Tibial artery (tissue), 4 donors: Measurements from ENCODE around the gene SLC12A3.

ENCODE experiments used
- DNase-seq, 2 donors: peaks; one replicate each; pipeline ENCODE4 v3.0.0-alpha.2; 2019
- H3K27ac ChIP-seq, 2 donors: fragments of 200-600 bp; sonication (generic) in 1 of 2; 1 replicate in 1 of 2; 2 replicates in 1 of 2; pipeline ENCODE4 v1.5.1; 2018 to 2019; ENCODE audit warnings: mild to moderate bottlenecking in 1 of 2
- H3K27me3 ChIP-seq, 2 donors: fragments of 200-600 bp; sonication (generic) in 1 of 2; one replicate each; pipeline versions ENCODE4 v1.5.1 to v1.6.0; 2016 to 2019
- H3K36me3 ChIP-seq, 3 donors: fragments of 200-600 bp; sonication (generic) in 2 of 3; one replicate each; pipeline ENCODE4 v1.5.1; 2016 to 2019; ENCODE audit warnings: mild to moderate bottlenecking in 2 of 3
- H3K4me1 ChIP-seq, 4 donors: fragments of 200-600 bp; sonication (generic) in 2 of 4; 1 replicate in 3 of 4; 2 replicates in 1 of 4; pipeline ENCODE4 v1.5.1; 2016 to 2019
- H3K4me3 ChIP-seq, 2 donors: fragments of 200-600 bp; sonication (generic) in 1 of 2; 1 replicate in 1 of 2; 2 replicates in 1 of 2; pipeline ENCODE4 v1.5.1; 2018 to 2019; ENCODE audit warnings: mild to moderate bottlenecking in 2 of 2
- H3K9me3 ChIP-seq, 3 donors: fragments of 200-600 bp; sonication (generic) in 1 of 3; one replicate each; pipeline ENCODE4 v1.5.1; 2016 to 2019
- intact Hi-C: fragments of 100-400 bp; cut with DNase I; formaldehyde crosslinking; loops from one replicate; pipeline ENCODE4 v1.15.0; 2023; ENCODE audit warnings: low total_unique reads
- TF ChIP-seq, protein P1 (sequence below), 2 experiments: fragments of 200-600 bp in 1 of 2; fragments of 450-650 bp in 1 of 2; IDR thresholded peaks; one replicate each; pipeline ENCODE4 v1.5.1; 2017 to 2019; ENCODE audit warnings: antibody characterized with exemption in 2 of 2, mild to moderate bottlenecking in 1 of 2, moderate library complexity in 1 of 2

Gene SLC12A3

DNA sequence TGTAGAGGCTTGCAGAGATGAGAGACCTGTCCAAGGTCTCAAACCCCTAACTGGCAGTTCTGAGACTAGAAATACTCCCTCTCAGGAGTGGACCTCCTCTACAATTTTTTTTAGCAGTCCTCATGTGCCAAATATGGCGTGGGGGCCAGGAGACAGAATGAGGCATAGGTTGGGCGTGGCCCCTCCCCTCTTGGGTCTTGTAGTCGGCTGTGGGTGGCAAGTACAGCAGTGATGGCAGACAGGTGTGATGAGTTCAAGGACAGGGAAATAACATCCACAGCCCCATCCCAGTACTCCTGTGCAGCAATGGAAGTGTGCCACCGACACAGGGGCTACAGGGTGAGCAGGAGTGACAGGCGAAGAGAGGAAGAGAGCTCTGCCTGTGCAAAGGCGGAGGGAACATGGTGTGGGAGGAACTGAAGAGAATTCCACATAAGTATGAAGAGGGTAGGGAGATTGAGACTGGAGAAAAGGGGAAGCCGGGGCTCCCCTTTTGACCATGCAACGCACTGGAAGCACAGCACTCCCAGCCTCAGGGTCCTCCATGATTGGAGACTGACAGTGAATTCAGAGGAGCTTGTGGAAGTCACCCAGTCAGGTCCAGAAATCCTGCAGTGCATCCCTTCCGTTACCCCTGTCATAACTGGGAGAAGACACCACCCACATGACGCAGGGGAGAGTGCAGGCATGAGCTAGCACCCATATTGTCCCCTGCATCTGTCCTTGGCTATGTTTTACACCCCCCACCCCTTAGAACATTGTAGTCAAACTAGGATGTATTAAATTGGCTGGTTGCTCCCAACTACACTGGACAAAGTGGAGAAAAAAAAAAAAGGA lies 82.0 kb downstream of the SLC12A3 start:
- Histone ChIP-seq H3K27me3 (no peaks in the 10 kb centered on the region), H3K36me3 (peaks cover 33 to 64% (median 44%) of the 10 kb centered on the region in 3 donors), H3K9me3 (no peaks in the 10 kb centered on the region), H3K4me1 (peaks cover 3 to 26% (median 9%) of the 10 kb centered on the region in 4 donors), H3K27ac (peak overlapping the region in 1 of 2 donors; percentile 28), H3K4me3 (no peak overlapping the region)
- peak in 1 of 2 donors; percentile 65 for DNase-seq
- intact Hi-C loops: no loop called here
- TF ChIP-seq, protein P1, sequence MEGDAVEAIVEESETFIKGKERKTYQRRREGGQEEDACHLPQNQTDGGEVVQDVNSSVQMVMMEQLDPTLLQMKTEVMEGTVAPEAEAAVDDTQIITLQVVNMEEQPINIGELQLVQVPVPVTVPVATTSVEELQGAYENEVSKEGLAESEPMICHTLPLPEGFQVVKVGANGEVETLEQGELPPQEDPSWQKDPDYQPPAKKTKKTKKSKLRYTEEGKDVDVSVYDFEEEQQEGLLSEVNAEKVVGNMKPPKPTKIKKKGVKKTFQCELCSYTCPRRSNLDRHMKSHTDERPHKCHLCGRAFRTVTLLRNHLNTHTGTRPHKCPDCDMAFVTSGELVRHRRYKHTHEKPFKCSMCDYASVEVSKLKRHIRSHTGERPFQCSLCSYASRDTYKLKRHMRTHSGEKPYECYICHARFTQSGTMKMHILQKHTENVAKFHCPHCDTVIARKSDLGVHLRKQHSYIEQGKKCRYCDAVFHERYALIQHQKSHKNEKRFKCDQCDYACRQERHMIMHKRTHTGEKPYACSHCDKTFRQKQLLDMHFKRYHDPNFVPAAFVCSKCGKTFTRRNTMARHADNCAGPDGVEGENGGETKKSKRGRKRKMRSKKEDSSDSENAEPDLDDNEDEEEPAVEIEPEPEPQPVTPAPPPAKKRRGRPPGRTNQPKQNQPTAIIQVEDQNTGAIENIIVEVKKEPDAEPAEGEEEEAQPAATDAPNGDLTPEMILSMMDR (IDR thresholded peaks at IDR 0.05): no peak

DNA sequence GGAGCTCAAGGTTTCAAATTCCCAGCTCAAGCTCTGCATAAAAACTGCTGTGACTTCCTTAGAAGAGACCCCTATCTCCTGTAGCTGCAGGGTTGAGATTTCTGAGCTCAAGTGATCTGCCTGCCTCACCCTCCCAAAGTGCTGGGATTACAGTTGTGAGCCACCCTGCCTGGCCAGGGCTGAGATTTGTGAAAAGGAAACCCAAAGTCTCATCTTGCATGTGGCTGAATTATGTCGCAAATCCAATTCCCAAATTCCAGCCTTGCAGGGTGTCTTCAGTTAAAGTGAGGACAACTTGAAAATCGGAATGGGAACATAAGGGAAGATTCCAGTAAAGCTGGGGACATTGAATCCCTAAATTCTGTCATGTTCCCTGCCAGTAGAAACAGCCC lies 82.6 kb downstream of the SLC12A3 start:
- Histone ChIP-seq H3K4me1 (peaks cover 3 to 26% (median 9%) of the 10 kb centered on the region in 4 donors), H3K27me3 (no peaks in the 10 kb centered on the region), H3K4me3 (no peak overlapping the region), H3K9me3 (no peaks in the 10 kb centered on the region), H3K36me3 (peaks cover 27 to 58% (median 38%) of the 10 kb centered on the region in 3 donors), H3K27ac (no peak overlapping the region)
- DNase-seq: peak in 1 of 2 donors; percentile 19
- TF ChIP-seq, protein P1 (IDR thresholded peaks at IDR 0.05): no peak
- intact Hi-C loops: no loop called here

DNA sequence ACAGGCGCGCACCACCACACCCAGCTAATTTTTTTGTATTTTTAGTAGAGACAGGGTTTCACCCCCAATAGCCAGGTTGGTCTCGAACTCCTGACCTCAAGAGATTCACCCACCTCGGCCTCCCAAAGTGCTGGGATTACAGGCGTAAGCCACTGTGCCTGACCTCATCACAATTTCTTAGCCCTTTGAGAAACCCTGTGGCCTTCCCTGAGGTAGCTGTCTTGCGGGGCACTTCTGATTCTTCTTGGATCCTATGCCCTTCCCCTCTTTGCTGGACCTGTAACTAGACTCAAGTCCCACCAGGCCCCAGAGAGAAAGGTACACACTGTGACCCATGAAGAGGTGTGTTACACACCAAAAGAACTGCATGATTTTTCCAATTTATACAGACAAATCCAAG lies 83.2 kb downstream of the SLC12A3 start:
- H3K4me1 ChIP-seq: peaks cover 3 to 26% (median 9%) of the 10 kb centered on the region in 4 donors

DNA sequence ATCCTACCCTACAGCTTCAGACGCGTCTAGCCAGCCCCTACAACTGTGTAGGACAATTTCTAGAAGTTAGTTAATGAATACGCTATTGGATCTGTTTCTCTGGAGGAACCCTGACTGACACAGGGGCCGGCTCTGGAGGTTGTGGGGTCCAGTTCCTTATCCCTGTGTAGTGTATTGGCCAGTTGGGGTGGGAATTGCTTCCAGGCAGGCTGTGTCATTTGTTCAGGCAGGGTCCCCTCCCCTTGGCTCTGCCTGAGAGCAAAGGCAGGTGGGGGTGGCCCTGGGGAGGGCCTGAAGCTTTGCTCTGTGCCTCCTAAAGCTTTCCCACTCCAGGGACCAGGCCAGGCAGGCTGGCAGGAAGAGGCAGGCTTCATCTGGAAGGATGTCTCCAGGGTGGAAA lies 85.0 kb downstream of the SLC12A3 start:
- TF ChIP-seq, protein P1 (IDR thresholded peaks at IDR 0.05): no peak
- no peaks in the 10 kb centered on the region for H3K27me3 ChIP-seq
- H3K27ac ChIP-seq: no peak overlapping the region
- peaks cover 2 to 33% (median 13%) of the 10 kb centered on the region in 3 donors for H3K36me3 ChIP-seq
- H3K4me3 ChIP-seq: no peak overlapping the region
- intact Hi-C loops: no loop called here
- H3K9me3 ChIP-seq: no peaks in the 10 kb centered on the region
- peak in 1 of 2 donors; percentile 54 for DNase-seq
- peaks cover 3 to 20% (median 5%) of the 10 kb centered on the region in 4 donors for H3K4me1 ChIP-seq

More for the DNA sequence above, 83.2 kb downstream of the SLC12A3 start:
- DNase-seq: no peak
- H3K4me3 ChIP-seq: no peak overlapping the region
- TF ChIP-seq, protein P1 (IDR thresholded peaks at IDR 0.05): no peak
- peaks cover 21 to 51% (median 31%) of the 10 kb centered on the region in 3 donors for H3K36me3 ChIP-seq
- H3K27ac ChIP-seq: no peak overlapping the region
- H3K9me3 ChIP-seq: no peaks in the 10 kb centered on the region
- H3K27me3 ChIP-seq: no peaks in the 10 kb centered on the region
- intact Hi-C loops: no loop called here

DNA sequence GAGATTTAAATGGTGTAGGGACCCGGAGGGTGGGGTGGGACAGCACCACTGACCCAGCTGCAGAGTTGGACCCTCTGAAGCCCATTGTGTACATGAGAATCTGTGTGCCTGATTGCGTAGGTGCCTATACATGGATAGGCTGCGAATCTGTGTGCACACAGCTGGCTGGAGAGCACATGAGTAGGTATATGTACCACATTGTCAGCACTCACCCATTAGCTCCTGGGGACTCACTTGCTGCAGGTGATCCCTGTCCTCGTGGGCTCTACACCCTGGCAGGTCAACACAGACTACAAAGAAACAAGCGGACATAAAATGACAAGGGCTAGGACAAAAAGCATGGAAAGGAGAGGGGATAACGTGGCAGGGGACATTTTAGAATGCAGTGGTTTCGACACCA lies 85.4 kb downstream of the SLC12A3 start:
- no peak for DNase-seq
- Histone ChIP-seq H3K27me3 (no peaks in the 10 kb centered on the region), H3K4me1 (peaks cover under 1 to 16% (median under 1%) of the 10 kb centered on the region in 4 donors), H3K27ac (no peak overlapping the region), H3K36me3 (peaks cover 0 to 29% (median 9%) of the 10 kb centered on the region in 3 donors), H3K4me3 (no peak overlapping the region), H3K9me3 (no peaks in the 10 kb centered on the region)
- TF ChIP-seq, protein P1 (IDR thresholded peaks at IDR 0.05): no peak
- intact Hi-C loops: no loop called here
